Gastrocnemius medialis (tissue), 4 donors: ENCODE data around the gene TBRG4.

Experiments
- POLR2A ChIP-seq, 2 donors: fragments of 450-650 bp; IDR thresholded peaks; one replicate each; pipeline ENCODE4 v1.6.1; 2017; ENCODE audit warnings: antibody characterized with exemption in 2 of 2, mild to moderate bottlenecking in 2 of 2, moderate library complexity in 2 of 2
- TF ChIP-seq, protein P1 (sequence below), 5 experiments: fragments of 450-650 bp in 3 of 5; fragments of 200-600 bp in 2 of 5; sonication (generic) in 2 of 5; IDR thresholded peaks in 4 of 5; conservative IDR thresholded peaks in 1 of 5; 1 replicate in 4 of 5; 2 replicates in 1 of 5; pipeline ENCODE4 v1.5.1; 2016 to 2019; ENCODE audit warnings: antibody characterized with exemption in 5 of 5, mild to moderate bottlenecking in 3 of 5, moderate library complexity in 3 of 5

DNA sequence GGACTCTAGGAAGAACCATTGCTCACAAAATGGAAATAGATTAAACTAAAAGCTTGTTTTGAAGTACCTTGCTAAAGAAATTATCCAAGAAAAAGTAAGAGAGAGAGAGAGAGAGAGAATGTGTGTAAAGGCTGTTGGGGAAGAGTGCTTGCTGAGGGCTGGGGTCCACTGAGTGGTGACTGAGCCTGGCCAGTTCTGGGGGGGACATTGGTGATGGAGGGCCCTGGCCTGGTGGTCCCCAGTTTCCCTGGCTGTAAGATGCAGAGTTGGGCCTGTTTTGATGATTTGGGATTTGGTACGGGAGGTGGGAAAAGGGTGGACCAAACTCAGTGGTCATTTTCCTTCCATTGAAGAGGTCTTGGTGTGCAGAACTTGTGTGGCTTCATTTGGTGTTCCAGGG lies 47.0 kb upstream of the TBRG4 start:
- TF ChIP-seq, protein P1, sequence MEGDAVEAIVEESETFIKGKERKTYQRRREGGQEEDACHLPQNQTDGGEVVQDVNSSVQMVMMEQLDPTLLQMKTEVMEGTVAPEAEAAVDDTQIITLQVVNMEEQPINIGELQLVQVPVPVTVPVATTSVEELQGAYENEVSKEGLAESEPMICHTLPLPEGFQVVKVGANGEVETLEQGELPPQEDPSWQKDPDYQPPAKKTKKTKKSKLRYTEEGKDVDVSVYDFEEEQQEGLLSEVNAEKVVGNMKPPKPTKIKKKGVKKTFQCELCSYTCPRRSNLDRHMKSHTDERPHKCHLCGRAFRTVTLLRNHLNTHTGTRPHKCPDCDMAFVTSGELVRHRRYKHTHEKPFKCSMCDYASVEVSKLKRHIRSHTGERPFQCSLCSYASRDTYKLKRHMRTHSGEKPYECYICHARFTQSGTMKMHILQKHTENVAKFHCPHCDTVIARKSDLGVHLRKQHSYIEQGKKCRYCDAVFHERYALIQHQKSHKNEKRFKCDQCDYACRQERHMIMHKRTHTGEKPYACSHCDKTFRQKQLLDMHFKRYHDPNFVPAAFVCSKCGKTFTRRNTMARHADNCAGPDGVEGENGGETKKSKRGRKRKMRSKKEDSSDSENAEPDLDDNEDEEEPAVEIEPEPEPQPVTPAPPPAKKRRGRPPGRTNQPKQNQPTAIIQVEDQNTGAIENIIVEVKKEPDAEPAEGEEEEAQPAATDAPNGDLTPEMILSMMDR (IDR thresholded peaks at IDR 0.05 in 4 of 5, conservative IDR thresholded peaks at IDR 0.05 in 1 of 5) = no peak
- no peak for TF ChIP-seq POLR2A (IDR thresholded peaks at IDR 0.05)
